Stomach (tissue), 9 donors: Measurements from ENCODE around the gene LIG3. TPM values are rescaled to one million over a fixed set of nuclear protein-coding genes. Genes with fewer than 3 reads are reported as not detected.

ENCODE experiments used
- DNase-seq, 2 donors: peaks; one replicate each; pipeline versions ENCODE4 v3.0.0 to v3.0.0-alpha.2; 2013 to 2019
- H3K27ac ChIP-seq, 5 donors: fragments of 200-600 bp in 4 of 5; sonication (generic) in 4 of 5; one replicate each; pipeline ENCODE4 v1.5.1; 2013 to 2019; ENCODE audit warnings: mild to moderate bottlenecking in 1 of 5, moderate library complexity in 1 of 5
- H3K27me3 ChIP-seq, 3 donors: fragments of 200-600 bp; sonication (generic); one replicate each; pipeline ENCODE4 v1.5.1; 2017 to 2019; ENCODE audit warnings: mixed run types in 1 of 3
- H3K36me3 ChIP-seq, 4 donors: fragments of 200-600 bp; sonication (generic); 1 replicate in 3 of 4; 2 replicates in 1 of 4; pipeline ENCODE4 v1.5.1; 2016 to 2019
- H3K4me1 ChIP-seq, 4 donors: fragments of 200-600 bp; sonication (generic); one replicate each; pipeline ENCODE4 v1.5.1; 2016 to 2019
- H3K4me3 ChIP-seq, 4 donors: fragments of 200-600 bp; sonication (generic) in 3 of 4; one replicate each; pipeline ENCODE4 v1.5.1; 2016 to 2019; ENCODE audit warnings: mild to moderate bottlenecking in 1 of 4
- H3K9me3 ChIP-seq, 4 donors: fragments of 200-600 bp; sonication (generic); one replicate each; pipeline ENCODE4 v1.5.1; 2016 to 2019
- EP300 ChIP-seq: sonication (generic); formaldehyde crosslinking; IDR thresholded peaks from one replicate; pipeline ENCODE4 v1.6.1; 2017; ENCODE audit warnings: antibody characterized with exemption
- POLR2A ChIP-seq, 4 donors: fragments of 450-650 bp; IDR thresholded peaks; one replicate each; pipeline ENCODE4 v1.6.1; 2016; ENCODE audit warnings: antibody characterized with exemption in 4 of 4, control low read depth in 2 of 4, mild to moderate bottlenecking in 1 of 4, moderate library complexity in 1 of 4
- POLR2AphosphoS5 ChIP-seq, 3 donors: sonication (generic); formaldehyde crosslinking; IDR thresholded peaks; one replicate each; pipeline ENCODE4 v1.6.1; 2016; ENCODE audit warnings: antibody characterized with exemption in 3 of 3
- WGBS, 5 donors: extraction: QIAGEN DNeasy Blood & Tissue Kit in 3 of 5; methylation state at CpG; one replicate each; pipeline versions ENCODE4 v1.1.5 to v1.1.7; 2013 to 2018; 5-methylcytosine and 5-hydroxymethylcytosine counted together
- intact Hi-C: fragments of 100-400 bp; cut with DNase I; formaldehyde crosslinking; loops from one replicate; pipeline ENCODE4 v1.15.1; 2023; ENCODE audit warnings: low total_unique reads
- polyA plus RNA-seq, 3 donors: library from polyadenylated mRNA; stranded (reverse); fragments of 200-250 nt; gene quantifications; one replicate each; pipeline ENCODE4 v1.2.3, GENCODE V29; 2013
- total RNA-seq, 5 donors: library from RNA; depleted of rRNA; stranded (reverse); fragments of >200 nt; gene quantifications; one replicate each; pipeline versions ENCODE4 v1.1.0 to v1.2.3, GENCODE V29; 2014 to 2016
- TF ChIP-seq, protein P1 (sequence below), 7 experiments: fragments of 450-650 bp in 4 of 7; fragments of 200-600 bp in 3 of 7; sonication (generic) in 3 of 7; IDR thresholded peaks; one replicate each; pipeline ENCODE4 v1.5.1; 2016 to 2019; ENCODE audit warnings: antibody characterized with exemption in 7 of 7, control low read depth in 2 of 7, mild to moderate bottlenecking in 1 of 7
- donor health status: healthy with polysubstance abuse.
- donor health status: Bipolar disorder and iron deficiency.
- donor health status: healthy.

LIG3 gene
- total and polyA plus RNA-seq, 8 donors: 4.7 to 212 (median 26.9) TPM

- H3K27me3 ChIP-seq: no peaks in the 10 kb centered on the region
- H3K36me3 ChIP-seq: peaks cover 19 to 88% (median 84%) of the 10 kb centered on the region in 4 donors
- no peak overlapping the region for H3K4me3 ChIP-seq
- intact Hi-C loops: loop anchor here (10.0 kb wide), 1 partner anchor 93 kb away; no protein-coding TSS in a partner anchor
- peaks cover 17 to 53% (median 46%) of the 10 kb centered on the region in 4 donors for H3K4me1 ChIP-seq
- 61 to 77% (median 71%) methylated on average over 2 of the region's 2 CpGs for WGBS, 5 donors
- peak overlapping the region in 3 of 5 donors; percentile 4 to 65 (median 50) for H3K27ac ChIP-seq
- no peaks in the 10 kb centered on the region for H3K9me3 ChIP-seq
- TF ChIP-seq, protein P1, sequence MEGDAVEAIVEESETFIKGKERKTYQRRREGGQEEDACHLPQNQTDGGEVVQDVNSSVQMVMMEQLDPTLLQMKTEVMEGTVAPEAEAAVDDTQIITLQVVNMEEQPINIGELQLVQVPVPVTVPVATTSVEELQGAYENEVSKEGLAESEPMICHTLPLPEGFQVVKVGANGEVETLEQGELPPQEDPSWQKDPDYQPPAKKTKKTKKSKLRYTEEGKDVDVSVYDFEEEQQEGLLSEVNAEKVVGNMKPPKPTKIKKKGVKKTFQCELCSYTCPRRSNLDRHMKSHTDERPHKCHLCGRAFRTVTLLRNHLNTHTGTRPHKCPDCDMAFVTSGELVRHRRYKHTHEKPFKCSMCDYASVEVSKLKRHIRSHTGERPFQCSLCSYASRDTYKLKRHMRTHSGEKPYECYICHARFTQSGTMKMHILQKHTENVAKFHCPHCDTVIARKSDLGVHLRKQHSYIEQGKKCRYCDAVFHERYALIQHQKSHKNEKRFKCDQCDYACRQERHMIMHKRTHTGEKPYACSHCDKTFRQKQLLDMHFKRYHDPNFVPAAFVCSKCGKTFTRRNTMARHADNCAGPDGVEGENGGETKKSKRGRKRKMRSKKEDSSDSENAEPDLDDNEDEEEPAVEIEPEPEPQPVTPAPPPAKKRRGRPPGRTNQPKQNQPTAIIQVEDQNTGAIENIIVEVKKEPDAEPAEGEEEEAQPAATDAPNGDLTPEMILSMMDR (IDR thresholded peaks at IDR 0.05): no peak
- TF ChIP-seq POLR2AphosphoS5 (IDR thresholded peaks at IDR 0.05) (no peak), EP300 (no peak), POLR2A (IDR thresholded peaks at IDR 0.05) (no peak)
- no peak for DNase-seq
Measured at GRCh38 chr17:35001549-35001948, 21.2 kb downstream of the LIG3 start.

- peaks cover 21 to 96% (median 93%) of the 10 kb centered on the region in 4 donors for H3K36me3 ChIP-seq
- intact Hi-C loops: loop anchor here (10.0 kb wide), 1 partner anchor 92 kb away; no protein-coding TSS in a partner anchor
- peak overlapping the region in 4 of 5 donors; percentile 45 to 65 (median 51) for H3K27ac ChIP-seq
Measured at GRCh38 chr17:35002876-35003551, 22.7 kb downstream of the LIG3 start.

GRCh38 chr17:35003778-35004177 is 23.5 kb downstream of the LIG3 start:
- intact Hi-C loops: loop anchor here (10.0 kb wide), 1 partner anchor 91 kb away; no protein-coding TSS in a partner anchor
- H3K27ac ChIP-seq: peak overlapping the region in 3 of 5 donors; percentile 50 to 65 (median 52)
- peaks cover 4 to 31% (median 23%) of the 10 kb centered on the region in 4 donors for H3K4me1 ChIP-seq
- DNase-seq: no peak
- no peaks in the 10 kb centered on the region for H3K9me3 ChIP-seq
- H3K4me3 ChIP-seq: no peak overlapping the region
- TF ChIP-seq EP300 (no peak), POLR2AphosphoS5 (IDR thresholded peaks at IDR 0.05) (no peak), POLR2A (IDR thresholded peaks at IDR 0.05) (no peak)
- TF ChIP-seq, protein P1 (IDR thresholded peaks at IDR 0.05): no peak
- H3K27me3 ChIP-seq: no peaks in the 10 kb centered on the region
- peaks cover 18 to 96% (median 92%) of the 10 kb centered on the region in 4 donors for H3K36me3 ChIP-seq
- 86 to 100% (median 95%) methylated on average over 4 of the region's 4 CpGs for WGBS, 5 donors

More at GRCh38 chr17:35002876-35003551, 22.7 kb downstream of the LIG3 start:
- peaks cover 4 to 39% (median 31%) of the 10 kb centered on the region in 4 donors for H3K4me1 ChIP-seq
- peak; percentile 66 to 77 for DNase-seq
- no peak overlapping the region for H3K4me3 ChIP-seq
- TF ChIP-seq POLR2AphosphoS5 (IDR thresholded peaks at IDR 0.05): peak in 1 of 3 donors; percentile 9
- TF ChIP-seq, protein P1 (IDR thresholded peaks at IDR 0.05): no peak
- TF ChIP-seq EP300: no peak
- TF ChIP-seq POLR2A (IDR thresholded peaks at IDR 0.05): no peak
- WGBS, 5 donors: 53 to 64% (median 55%) methylated on average over 15 of the region's 15 CpGs
- H3K27me3 ChIP-seq: no peaks in the 10 kb centered on the region
- H3K9me3 ChIP-seq: no peaks in the 10 kb centered on the region

DNA sequence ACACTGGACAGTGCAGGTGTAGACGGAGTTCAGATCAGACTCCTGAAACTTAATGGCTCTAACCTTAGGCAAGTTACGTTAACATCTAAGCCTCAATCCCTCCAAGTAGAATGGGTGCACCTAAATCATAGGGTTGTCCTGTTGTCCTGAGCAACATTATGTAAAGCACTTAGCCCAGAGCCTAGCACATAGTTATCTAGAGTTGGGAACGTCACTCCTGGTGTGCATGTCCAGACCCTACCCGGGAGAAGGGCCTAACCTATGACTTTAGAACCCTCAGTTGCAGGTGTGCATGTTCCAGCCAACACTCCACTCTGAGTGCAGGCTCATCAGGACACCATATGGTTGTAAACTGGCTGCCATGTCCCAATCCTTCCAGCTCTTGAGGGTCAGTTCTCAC is 26.0 kb downstream of the LIG3 start:
- no peaks in the 10 kb centered on the region for H3K9me3 ChIP-seq
- H3K27me3 ChIP-seq: no peaks in the 10 kb centered on the region
- no peak overlapping the region for H3K27ac ChIP-seq
- peaks cover 4 to 24% (median 18%) of the 10 kb centered on the region in 4 donors for H3K4me1 ChIP-seq
- peaks cover 13 to 96% (median 89%) of the 10 kb centered on the region in 4 donors for H3K36me3 ChIP-seq
- 85 to 96% (median 92%) methylated on average over 4 of the region's 4 CpGs for WGBS, 5 donors
- no peak for TF ChIP-seq EP300
- no peak for TF ChIP-seq POLR2A (IDR thresholded peaks at IDR 0.05)
- TF ChIP-seq, protein P1 (IDR thresholded peaks at IDR 0.05): no peak
- no peak for TF ChIP-seq POLR2AphosphoS5 (IDR thresholded peaks at IDR 0.05)
- no peak for DNase-seq
- intact Hi-C loops: loop anchor here (10.0 kb wide), 1 partner anchor 88 kb away; no protein-coding TSS in a partner anchor
- H3K4me3 ChIP-seq: no peak overlapping the region
